Measurements from ENCODE around the gene DGKI.

DNA sequence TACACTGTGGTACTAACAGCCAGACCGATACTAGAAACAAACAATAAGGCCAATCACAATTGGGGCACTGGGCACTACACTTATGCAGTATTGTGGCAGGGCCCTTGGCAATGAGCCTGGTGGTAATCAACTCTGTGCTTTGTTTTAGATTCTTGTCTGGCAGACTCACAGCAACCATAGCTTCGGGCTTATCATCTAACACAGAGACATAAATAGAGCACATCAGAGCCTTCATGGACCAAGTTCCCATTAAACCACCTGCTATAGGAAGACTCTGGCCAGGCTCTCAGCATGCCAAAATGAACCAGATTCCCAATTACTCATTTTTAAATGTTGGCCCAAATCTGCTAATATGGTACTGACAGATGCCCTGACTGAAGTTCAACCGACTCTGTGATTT, 218.6 kb downstream of the DGKI start:
- TF ChIP-seq, protein P1, sequence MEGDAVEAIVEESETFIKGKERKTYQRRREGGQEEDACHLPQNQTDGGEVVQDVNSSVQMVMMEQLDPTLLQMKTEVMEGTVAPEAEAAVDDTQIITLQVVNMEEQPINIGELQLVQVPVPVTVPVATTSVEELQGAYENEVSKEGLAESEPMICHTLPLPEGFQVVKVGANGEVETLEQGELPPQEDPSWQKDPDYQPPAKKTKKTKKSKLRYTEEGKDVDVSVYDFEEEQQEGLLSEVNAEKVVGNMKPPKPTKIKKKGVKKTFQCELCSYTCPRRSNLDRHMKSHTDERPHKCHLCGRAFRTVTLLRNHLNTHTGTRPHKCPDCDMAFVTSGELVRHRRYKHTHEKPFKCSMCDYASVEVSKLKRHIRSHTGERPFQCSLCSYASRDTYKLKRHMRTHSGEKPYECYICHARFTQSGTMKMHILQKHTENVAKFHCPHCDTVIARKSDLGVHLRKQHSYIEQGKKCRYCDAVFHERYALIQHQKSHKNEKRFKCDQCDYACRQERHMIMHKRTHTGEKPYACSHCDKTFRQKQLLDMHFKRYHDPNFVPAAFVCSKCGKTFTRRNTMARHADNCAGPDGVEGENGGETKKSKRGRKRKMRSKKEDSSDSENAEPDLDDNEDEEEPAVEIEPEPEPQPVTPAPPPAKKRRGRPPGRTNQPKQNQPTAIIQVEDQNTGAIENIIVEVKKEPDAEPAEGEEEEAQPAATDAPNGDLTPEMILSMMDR (IDR thresholded peaks at IDR 0.05) = no peak
- no peak for TF ChIP-seq CHD2 (IDR thresholded peaks at IDR 0.05; ENCODE audit: low read length, partially characterized antibody)
- no peak for TF ChIP-seq HDAC2 (IDR thresholded peaks at IDR 0.05)
- no peak for TF ChIP-seq TP53 (CRISPR knock-in tag; IDR thresholded peaks at IDR 0.05)
- no peak for TF ChIP-seq HOXB5 (CRISPR knock-in tag; IDR thresholded peaks at IDR 0.05)
- TF ChIP-seq SMC3 (IDR thresholded peaks at IDR 0.05) = no peak
- no peak for TF ChIP-seq JUN (IDR thresholded peaks at IDR 0.05)
- TF ChIP-seq RAD21 (conservative IDR thresholded peaks at IDR 0.05 in 1 of 2, IDR thresholded peaks at IDR 0.05 in 1 of 2) = no peak
- no peak for TF ChIP-seq MAZ (IDR thresholded peaks at IDR 0.05; ENCODE audit: borderline replicate concordance, low read depth, low read length)
- no peak for TF ChIP-seq EHMT2 (IDR thresholded peaks at IDR 0.05; ENCODE audit: low read depth)
- TF ChIP-seq, protein P2, sequence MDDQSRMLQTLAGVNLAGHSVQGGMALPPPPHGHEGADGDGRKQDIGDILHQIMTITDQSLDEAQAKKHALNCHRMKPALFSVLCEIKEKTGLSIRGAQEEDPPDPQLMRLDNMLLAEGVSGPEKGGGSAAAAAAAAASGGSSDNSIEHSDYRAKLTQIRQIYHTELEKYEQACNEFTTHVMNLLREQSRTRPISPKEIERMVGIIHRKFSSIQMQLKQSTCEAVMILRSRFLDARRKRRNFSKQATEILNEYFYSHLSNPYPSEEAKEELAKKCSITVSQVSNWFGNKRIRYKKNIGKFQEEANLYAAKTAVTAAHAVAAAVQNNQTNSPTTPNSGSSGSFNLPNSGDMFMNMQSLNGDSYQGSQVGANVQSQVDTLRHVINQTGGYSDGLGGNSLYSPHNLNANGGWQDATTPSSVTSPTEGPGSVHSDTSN (IDR thresholded peaks at IDR 0.05) = no peak
